Measurements from ENCODE around the gene HDAC4. TPM values are rescaled to one million over a fixed set of nuclear protein-coding genes. Genes with fewer than 3 reads are reported as not detected.

HDAC4 gene
- total RNA-seq, 1 donor from 2014 or later, result 30.7 TPM

GRCh38 chr2:239343946-239344856 is 56.6 kb downstream of the HDAC4 start:
- no peak for ATAC-seq
- DNase-seq (ENCODE audit: missing footprints), result no peak
- intact Hi-C loops (cut with DNase I), result no loop called here

DNA sequence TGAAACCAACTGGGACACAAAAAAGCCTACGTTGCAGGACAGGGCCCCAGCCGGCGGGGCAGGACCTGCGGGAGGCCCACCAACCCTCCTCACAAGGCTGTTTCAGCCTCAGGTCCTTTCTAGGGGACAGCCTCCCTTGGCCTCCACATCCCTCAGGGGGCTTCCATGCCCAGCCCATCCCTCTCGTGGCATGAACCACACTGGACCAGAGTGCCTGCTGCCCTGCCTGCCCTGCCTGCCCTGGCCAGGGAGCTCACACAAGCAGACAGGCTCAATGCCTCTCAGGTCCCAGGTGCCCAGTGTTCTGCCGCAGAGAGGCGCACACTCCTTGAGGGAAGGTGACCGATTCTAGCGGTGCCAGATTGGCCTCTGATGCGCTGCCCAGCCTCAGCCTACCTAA is 57.4 kb downstream of the HDAC4 start:
- ATAC-seq (no peak), DNase-seq (ENCODE audit: missing footprints) (peak; percentile 57)
- intact Hi-C loops (cut with DNase I), result no loop called here

DNA sequence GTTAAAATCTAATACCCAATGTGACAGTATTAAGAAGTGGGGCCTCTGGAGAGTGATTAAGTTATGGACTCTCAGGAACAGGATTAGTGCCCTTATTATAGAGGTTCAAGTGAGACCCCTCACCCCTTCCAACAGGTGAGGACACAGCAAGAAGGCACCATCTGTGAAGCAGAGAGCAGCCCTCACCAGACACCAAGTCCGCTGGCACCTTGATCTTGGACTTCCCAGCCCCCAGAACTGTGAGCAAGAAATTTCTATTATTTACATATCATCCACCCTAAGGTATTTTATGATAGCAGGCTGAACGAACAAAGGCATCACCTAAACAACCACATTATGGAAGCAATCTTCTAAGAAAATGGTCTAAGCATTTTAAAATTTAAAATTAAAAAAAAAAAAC is 59.0 kb downstream of the HDAC4 start:
- ATAC-seq, result no peak
- DNase-seq (ENCODE audit: missing footprints), result no peak
- intact Hi-C loops (cut with DNase I), result no loop called here

DNA sequence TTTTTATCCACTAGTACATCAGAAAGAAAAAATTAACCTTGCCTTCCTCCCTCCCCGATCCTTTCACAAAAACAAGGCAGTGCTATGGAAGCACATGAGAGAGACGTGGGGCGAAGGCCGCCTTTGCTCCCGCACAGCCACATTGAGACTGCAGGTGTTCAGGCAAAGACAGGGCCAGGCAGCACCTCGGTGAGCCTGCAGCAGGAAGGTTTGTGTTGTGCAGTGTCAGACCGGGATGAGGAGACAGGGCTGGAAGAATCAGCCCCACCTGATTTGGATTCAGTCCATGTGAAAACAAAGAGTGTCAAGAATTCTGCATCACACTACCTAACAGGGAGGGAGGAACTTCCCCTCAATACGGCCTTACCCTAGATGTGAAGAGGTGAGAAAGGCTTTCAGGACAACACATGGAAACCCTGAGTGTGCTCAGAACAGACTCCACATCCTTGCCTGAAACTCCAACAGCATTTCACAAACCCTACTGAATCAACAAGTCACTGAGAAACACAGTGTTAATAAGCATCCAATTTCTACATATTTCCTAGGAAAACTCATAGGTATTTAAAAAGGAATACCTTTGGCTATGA is 59.6 kb downstream of the HDAC4 start:
- intact Hi-C loops (cut with DNase I), result no loop called here
- no peak for ATAC-seq
- no peak for DNase-seq (ENCODE audit: missing footprints)

GRCh38 chr2:239339726-239340601 is 60.9 kb downstream of the HDAC4 start:
- ATAC-seq (no peak), DNase-seq (ENCODE audit: missing footprints) (no peak)
- intact Hi-C loops (cut with DNase I), result no loop called here

GRCh38 chr2:239339241-239339640 is 61.6 kb downstream of the HDAC4 start:
- ATAC-seq (no peak), DNase-seq (ENCODE audit: missing footprints) (no peak)
- intact Hi-C loops (cut with DNase I), result no loop called here

DNA sequence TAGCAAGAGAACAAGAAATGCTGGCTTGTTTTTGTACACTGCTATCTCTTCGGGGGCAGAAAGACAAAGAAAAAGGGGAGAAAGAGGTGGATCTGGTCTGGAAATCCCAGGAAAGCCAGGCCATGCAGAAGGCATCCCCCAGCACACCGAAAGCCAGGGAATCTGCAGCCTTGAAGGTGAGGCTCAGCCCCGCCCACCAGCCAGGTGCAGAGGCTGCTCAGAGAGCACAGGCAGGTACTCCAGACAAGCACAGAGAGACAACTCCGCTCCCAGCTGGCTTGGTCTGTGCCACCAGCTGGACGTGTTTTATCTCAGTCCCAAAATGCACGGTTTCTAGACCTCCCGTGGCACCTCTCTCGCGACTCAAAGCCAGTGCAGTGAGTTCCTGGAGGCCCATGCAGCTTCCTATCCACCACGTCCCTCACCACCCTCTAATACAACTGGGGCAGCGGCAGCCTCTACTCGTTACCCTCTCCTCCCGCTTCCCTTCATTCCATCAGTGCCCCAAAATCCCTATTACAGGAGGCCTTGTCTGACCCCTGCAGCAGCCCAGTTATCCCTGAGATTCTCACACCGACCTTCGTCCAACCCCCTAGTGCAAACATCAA is 62.8 kb downstream of the HDAC4 start:
- no peak for DNase-seq (ENCODE audit: missing footprints)
- ATAC-seq, result peak; percentile 18

GRCh38 chr2:239337122-239337876 is 63.5 kb downstream of the HDAC4 start:
- intact Hi-C loops (cut with DNase I), result no loop called here
- ATAC-seq (no peak), DNase-seq (ENCODE audit: missing footprints) (no peak)

More for the DNA sequence above, 62.8 kb downstream of the HDAC4 start:
- intact Hi-C loops (cut with DNase I), result no loop called here

GRCh38 chr2:239331560-239331959 is 69.3 kb downstream of the HDAC4 start:
- intact Hi-C loops (cut with DNase I), result no loop called here
- ATAC-seq (no peak), DNase-seq (ENCODE audit: missing footprints) (no peak)

GRCh38 chr2:239330836-239331235 is 70.0 kb downstream of the HDAC4 start:
- no peak for ATAC-seq
- no peak for DNase-seq (ENCODE audit: missing footprints)
- intact Hi-C loops (cut with DNase I), result no loop called here

GRCh38 chr2:239329972-239330572 is 70.7 kb downstream of the HDAC4 start:
- intact Hi-C loops (cut with DNase I), result loop anchor here (2.0 kb wide), 1 partner anchor 67 kb away; no protein-coding TSS in a partner anchor
- no peak for ATAC-seq
- no peak for DNase-seq (ENCODE audit: missing footprints)

GRCh38 chr2:239329284-239329971 is 71.4 kb downstream of the HDAC4 start:
- DNase-seq (ENCODE audit: missing footprints), result no peak
- peak; percentile 80 for ATAC-seq
- intact Hi-C loops (cut with DNase I), result loop anchor here (2.0 kb wide), 1 partner anchor 67 kb away; no protein-coding TSS in a partner anchor

GRCh38 chr2:239328351-239329191 is 72.2 kb downstream of the HDAC4 start:
- intact Hi-C loops (cut with DNase I), result loop anchor here (2.0 kb wide), 1 partner anchor 68 kb away; no protein-coding TSS in a partner anchor
- ATAC-seq (peak; percentile 89), DNase-seq (ENCODE audit: missing footprints) (peak; percentile 92)

GRCh38 chr2:239327536-239328350 is 73.1 kb downstream of the HDAC4 start:
- intact Hi-C loops (cut with DNase I), result loop anchor here (2.0 kb wide), 1 partner anchor 69 kb away; no protein-coding TSS in a partner anchor
- DNase-seq (ENCODE audit: missing footprints) (no peak), ATAC-seq (no peak)

DNA sequence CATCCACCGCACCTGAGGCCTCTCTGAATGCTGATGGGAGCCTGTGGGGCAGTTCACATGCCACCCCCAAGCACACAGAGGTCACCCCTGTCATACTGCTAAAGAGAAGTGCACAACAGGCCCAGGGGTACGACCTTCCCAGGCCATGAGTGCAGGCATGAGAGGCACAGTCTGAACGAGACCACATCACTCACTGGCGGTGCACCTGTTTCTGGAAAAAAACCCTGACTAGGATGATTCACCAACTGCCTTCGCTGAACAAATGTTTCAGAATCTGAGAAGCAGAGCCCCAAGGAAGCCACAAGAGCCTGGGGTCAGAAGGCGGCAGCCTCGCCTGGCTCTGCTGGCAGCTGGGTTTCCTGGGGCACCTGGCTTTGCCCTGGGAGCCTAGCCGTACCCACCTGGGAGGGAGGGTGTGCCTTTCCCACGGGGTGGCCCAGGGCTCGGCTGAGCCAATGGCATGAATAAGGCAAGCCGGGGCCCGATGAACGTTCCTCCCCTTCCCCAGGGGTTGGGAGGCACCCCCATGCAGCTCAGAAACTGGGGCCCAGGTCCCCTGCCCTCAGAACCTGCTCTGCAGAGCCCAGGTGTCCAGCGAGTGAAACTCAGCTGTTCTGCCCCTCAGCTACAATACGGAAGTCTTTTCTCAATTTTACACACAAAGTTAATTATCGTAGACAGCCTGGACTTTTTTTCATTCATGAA is 73.8 kb downstream of the HDAC4 start:
- DNase-seq (ENCODE audit: missing footprints), result no peak
- ATAC-seq, result no peak
- intact Hi-C loops (cut with DNase I), result no loop called here
